ENCODE data around the gene EVA1A.

EVA1A gene

DNA sequence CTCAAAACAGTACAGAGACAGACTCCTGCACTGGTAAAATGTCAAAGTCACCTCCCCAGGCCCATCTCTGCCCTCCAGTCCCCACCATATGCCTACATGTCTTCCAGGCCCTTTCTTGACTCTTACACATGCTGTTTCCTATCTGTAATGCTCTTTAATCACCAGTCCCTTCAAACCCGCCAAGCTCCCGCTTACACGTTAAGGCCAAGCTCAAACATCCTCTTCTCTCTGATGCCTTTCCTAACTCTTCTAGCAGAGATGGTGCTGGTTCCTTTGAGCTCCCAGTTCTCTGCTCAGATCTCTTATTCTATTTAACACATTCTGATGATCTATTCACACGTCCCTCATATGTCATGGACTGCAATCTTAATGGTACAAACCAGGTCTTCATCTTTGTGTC, 5.0 kb downstream of the EVA1A start:
- no peak for TF ChIP-seq ZNF70 (CRISPR knock-in tag; IDR thresholded peaks at IDR 0.05)
- no peak for TF ChIP-seq ZFP3 (CRISPR knock-in tag; IDR thresholded peaks at IDR 0.05)
- no peak for TF ChIP-seq OSR1 (CRISPR knock-in tag; IDR thresholded peaks at IDR 0.05)
- TF ChIP-seq PPARA (CRISPR knock-in tag; IDR thresholded peaks at IDR 0.05; ENCODE audit: borderline replicate concordance) = no peak
- TF ChIP-seq SNAI2 (CRISPR knock-in tag; IDR thresholded peaks at IDR 0.05) = no peak
- TF ChIP-seq, protein P1, sequence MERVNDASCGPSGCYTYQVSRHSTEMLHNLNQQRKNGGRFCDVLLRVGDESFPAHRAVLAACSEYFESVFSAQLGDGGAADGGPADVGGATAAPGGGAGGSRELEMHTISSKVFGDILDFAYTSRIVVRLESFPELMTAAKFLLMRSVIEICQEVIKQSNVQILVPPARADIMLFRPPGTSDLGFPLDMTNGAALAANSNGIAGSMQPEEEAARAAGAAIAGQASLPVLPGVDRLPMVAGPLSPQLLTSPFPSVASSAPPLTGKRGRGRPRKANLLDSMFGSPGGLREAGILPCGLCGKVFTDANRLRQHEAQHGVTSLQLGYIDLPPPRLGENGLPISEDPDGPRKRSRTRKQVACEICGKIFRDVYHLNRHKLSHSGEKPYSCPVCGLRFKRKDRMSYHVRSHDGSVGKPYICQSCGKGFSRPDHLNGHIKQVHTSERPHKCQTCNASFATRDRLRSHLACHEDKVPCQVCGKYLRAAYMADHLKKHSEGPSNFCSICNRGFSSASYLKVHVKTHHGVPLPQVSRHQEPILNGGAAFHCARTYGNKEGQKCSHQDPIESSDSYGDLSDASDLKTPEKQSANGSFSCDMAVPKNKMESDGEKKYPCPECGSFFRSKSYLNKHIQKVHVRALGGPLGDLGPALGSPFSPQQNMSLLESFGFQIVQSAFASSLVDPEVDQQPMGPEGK (CRISPR knock-in tag; IDR thresholded peaks at IDR 0.05; ENCODE audit: borderline replicate concordance) = no peak
- TF ChIP-seq, protein P2, sequence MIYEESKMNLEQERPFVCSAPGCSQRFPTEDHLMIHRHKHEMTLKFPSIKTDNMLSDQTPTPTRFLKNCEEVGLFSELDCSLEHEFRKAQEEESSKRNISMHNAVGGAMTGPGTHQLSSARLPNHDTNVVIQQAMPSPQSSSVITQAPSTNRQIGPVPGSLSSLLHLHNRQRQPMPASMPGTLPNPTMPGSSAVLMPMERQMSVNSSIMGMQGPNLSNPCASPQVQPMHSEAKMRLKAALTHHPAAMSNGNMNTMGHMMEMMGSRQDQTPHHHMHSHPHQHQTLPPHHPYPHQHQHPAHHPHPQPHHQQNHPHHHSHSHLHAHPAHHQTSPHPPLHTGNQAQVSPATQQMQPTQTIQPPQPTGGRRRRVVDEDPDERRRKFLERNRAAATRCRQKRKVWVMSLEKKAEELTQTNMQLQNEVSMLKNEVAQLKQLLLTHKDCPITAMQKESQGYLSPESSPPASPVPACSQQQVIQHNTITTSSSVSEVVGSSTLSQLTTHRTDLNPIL (CRISPR knock-in tag; IDR thresholded peaks at IDR 0.05; ENCODE audit: low read depth) = no peak
- TF ChIP-seq, protein P3, sequence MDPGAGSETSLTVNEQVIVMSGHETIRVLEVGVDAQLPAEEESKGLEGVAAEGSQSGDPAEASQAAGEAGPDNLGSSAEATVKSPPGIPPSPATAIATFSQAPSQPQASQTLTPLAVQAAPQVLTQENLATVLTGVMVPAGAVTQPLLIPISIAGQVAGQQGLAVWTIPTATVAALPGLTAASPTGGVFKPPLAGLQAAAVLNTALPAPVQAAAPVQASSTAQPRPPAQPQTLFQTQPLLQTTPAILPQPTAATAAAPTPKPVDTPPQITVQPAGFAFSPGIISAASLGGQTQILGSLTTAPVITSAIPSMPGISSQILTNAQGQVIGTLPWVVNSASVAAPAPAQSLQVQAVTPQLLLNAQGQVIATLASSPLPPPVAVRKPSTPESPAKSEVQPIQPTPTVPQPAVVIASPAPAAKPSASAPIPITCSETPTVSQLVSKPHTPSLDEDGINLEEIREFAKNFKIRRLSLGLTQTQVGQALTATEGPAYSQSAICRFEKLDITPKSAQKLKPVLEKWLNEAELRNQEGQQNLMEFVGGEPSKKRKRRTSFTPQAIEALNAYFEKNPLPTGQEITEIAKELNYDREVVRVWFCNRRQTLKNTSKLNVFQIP (CRISPR knock-in tag; IDR thresholded peaks at IDR 0.05; ENCODE audit: borderline replicate concordance, low read depth) = no peak
- TF ChIP-seq ZC3H10 (CRISPR knock-in tag; IDR thresholded peaks at IDR 0.05) = no peak
- TF ChIP-seq TOX (CRISPR knock-in tag; IDR thresholded peaks at IDR 0.05; ENCODE audit: borderline replicate concordance) = no peak
- TF ChIP-seq TCF4 (CRISPR knock-in tag; IDR thresholded peaks at IDR 0.05; ENCODE audit: borderline replicate concordance) = no peak
- TF ChIP-seq ZFP30 (CRISPR knock-in tag; IDR thresholded peaks at IDR 0.05) = no peak
- TF ChIP-seq GLIS3 (CRISPR knock-in tag; IDR thresholded peaks at IDR 0.05) = no peak
- TF ChIP-seq, protein P4, sequence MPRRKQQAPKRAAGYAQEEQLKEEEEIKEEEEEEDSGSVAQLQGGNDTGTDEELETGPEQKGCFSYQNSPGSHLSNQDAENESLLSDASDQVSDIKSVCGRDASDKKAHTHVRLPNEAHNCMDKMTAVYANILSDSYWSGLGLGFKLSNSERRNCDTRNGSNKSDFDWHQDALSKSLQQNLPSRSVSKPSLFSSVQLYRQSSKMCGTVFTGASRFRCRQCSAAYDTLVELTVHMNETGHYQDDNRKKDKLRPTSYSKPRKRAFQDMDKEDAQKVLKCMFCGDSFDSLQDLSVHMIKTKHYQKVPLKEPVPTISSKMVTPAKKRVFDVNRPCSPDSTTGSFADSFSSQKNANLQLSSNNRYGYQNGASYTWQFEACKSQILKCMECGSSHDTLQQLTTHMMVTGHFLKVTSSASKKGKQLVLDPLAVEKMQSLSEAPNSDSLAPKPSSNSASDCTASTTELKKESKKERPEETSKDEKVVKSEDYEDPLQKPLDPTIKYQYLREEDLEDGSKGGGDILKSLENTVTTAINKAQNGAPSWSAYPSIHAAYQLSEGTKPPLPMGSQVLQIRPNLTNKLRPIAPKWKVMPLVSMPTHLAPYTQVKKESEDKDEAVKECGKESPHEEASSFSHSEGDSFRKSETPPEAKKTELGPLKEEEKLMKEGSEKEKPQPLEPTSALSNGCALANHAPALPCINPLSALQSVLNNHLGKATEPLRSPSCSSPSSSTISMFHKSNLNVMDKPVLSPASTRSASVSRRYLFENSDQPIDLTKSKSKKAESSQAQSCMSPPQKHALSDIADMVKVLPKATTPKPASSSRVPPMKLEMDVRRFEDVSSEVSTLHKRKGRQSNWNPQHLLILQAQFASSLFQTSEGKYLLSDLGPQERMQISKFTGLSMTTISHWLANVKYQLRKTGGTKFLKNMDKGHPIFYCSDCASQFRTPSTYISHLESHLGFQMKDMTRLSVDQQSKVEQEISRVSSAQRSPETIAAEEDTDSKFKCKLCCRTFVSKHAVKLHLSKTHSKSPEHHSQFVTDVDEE (CRISPR knock-in tag; IDR thresholded peaks at IDR 0.05) = no peak
- TF ChIP-seq, protein P5, sequence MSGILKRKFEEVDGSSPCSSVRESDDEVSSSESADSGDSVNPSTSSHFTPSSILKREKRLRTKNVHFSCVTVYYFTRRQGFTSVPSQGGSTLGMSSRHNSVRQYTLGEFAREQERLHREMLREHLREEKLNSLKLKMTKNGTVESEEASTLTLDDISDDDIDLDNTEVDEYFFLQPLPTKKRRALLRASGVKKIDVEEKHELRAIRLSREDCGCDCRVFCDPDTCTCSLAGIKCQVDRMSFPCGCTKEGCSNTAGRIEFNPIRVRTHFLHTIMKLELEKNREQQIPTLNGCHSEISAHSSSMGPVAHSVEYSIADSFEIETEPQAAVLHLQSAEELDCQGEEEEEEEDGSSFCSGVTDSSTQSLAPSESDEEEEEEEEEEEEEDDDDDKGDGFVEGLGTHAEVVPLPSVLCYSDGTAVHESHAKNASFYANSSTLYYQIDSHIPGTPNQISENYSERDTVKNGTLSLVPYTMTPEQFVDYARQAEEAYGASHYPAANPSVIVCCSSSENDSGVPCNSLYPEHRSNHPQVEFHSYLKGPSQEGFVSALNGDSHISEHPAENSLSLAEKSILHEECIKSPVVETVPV (CRISPR knock-in tag; IDR thresholded peaks at IDR 0.05) = no peak
- TF ChIP-seq ESRRG (CRISPR knock-in tag; IDR thresholded peaks at IDR 0.05) = no peak
- no peak for TF ChIP-seq ARNTL (CRISPR knock-in tag; IDR thresholded peaks at IDR 0.05; ENCODE audit: borderline replicate concordance, low read depth)
- TF ChIP-seq BACH2 (CRISPR knock-in tag; IDR thresholded peaks at IDR 0.05; ENCODE audit: borderline replicate concordance) = no peak
- TF ChIP-seq ZNF565 (CRISPR knock-in tag; conservative IDR thresholded peaks at IDR 0.05; ENCODE audit: low read depth) = no peak

DNA sequence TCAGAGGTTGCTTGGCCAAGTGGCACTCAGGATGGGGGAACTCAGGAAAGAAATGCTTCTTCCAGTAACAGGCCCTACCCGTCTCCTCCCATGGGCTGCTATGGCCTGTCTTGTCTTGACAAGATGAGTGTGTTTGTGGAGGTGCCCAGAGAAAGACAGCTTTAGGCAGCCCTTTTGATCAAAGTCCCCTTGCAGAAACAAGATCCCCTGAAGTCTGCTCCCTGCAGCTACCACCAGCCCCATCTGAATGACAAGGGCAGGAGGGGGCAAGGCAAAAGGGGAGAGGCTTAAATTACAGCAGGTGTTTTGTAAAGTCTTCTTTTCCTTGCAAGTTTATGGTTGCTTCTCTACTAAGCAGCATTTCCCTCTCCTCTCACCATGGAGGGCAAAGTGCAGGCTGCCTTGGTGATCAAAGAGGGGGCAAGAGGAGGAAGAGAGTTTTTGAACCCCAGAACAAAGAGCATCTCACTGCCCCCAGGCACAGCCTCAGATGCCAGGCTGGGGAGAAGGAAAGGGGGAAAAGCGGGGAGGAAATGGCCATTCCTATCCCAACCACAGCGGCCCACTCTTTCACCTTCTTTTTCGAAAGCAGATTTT, 6.7 kb downstream of the EVA1A start:
- TF ChIP-seq, protein P4 (CRISPR knock-in tag; IDR thresholded peaks at IDR 0.05) = no peak
- TF ChIP-seq ZFP30 (CRISPR knock-in tag; IDR thresholded peaks at IDR 0.05) (no peak), ZNF70 (CRISPR knock-in tag; IDR thresholded peaks at IDR 0.05) (no peak), ARNTL (CRISPR knock-in tag; IDR thresholded peaks at IDR 0.05; ENCODE audit: borderline replicate concordance, low read depth) (no peak), SNAI2 (CRISPR knock-in tag; IDR thresholded peaks at IDR 0.05) (no peak), ZNF565 (CRISPR knock-in tag; conservative IDR thresholded peaks at IDR 0.05; ENCODE audit: low read depth) (no peak), CSDC2 (CRISPR knock-in tag; IDR thresholded peaks at IDR 0.05) (no peak), GLIS3 (CRISPR knock-in tag; IDR thresholded peaks at IDR 0.05) (no peak), BACH2 (CRISPR knock-in tag; IDR thresholded peaks at IDR 0.05; ENCODE audit: borderline replicate concordance) (no peak), PPARA (CRISPR knock-in tag; IDR thresholded peaks at IDR 0.05; ENCODE audit: borderline replicate concordance) (no peak), RARB (CRISPR knock-in tag; IDR thresholded peaks at IDR 0.05) (no peak), ZC3H10 (CRISPR knock-in tag; IDR thresholded peaks at IDR 0.05) (no peak)
- TF ChIP-seq, protein P5 (CRISPR knock-in tag; IDR thresholded peaks at IDR 0.05) = no peak
- TF ChIP-seq, protein P3 (CRISPR knock-in tag; IDR thresholded peaks at IDR 0.05; ENCODE audit: borderline replicate concordance, low read depth) = no peak
- ATAC-seq = no peak; the same call in 1 of the 3 replicates

More for the DNA sequence above, 5.0 kb downstream of the EVA1A start:
- no peak for ATAC-seq

Measured in SK-N-SH treated with all-trans-retinoic acid at 6 μM for 48 hours (cell line).